ENCODE results near the gene FRY.

FRY gene

DNA sequence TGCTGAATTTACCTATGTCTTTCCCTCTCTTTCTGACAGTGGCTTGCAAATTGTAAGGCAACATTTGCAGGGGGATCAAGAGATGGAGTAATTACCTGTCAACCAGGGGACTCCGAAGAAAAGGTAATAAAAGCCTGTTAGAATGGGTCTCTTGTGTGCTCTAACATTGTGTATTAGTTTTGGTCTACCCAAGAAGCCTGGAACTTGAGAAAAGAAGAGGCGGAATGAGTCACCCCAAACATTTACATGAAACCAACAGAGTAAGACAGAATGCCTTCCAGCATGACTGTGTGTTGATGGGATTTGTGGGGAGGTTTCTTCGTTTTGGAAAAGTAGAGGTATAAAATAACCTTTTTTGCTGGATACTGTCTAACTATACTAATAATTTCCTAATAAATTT lies 246.9 kb downstream of the FRY start:
- Histone ChIP-seq H3K36me3 (ENCODE audit: insufficient read depth, low read length) (no peaks in the 10 kb centered on the region), H2AFZ (ENCODE audit: low read length) (no peak overlapping the region), H3K79me2 (ENCODE audit: insufficient read depth, low read length) (no peaks in the 10 kb centered on the region), H3K27me3 (ENCODE audit: insufficient read depth, low read length, poor library complexity, severe bottlenecking) (no peaks in the 10 kb centered on the region), H3K4me3 (ENCODE audit: low read length, poor library complexity, severe bottlenecking) (no peak overlapping the region), H3K9me3 (ENCODE audit: insufficient read depth, low read depth, low read length) (no peaks in the 10 kb centered on the region), H3K4me2 (ENCODE audit: low read depth, low read length, poor library complexity, severe bottlenecking) (no peak overlapping the region), H3F3A (ENCODE audit: low read depth) (no peaks in the 10 kb centered on the region), H3K9me2 (replicated peaks; ENCODE audit: low read depth, low read length) (no peaks in the 10 kb centered on the region), H4K20me1 (ENCODE audit: insufficient read depth, low read length, poor library complexity, severe bottlenecking) (no peaks in the 10 kb centered on the region), H3K4me1 (ENCODE audit: insufficient read depth, low read length, poor library complexity, severe bottlenecking) (no peaks in the 10 kb centered on the region), H3K9ac (ENCODE audit: low read depth, low read length, poor library complexity, severe bottlenecking) (no peak overlapping the region)
- no peak for TF ChIP-seq EZH2phosphoT487 (IDR thresholded peaks at IDR 0.05; ENCODE audit: borderline replicate concordance)
- TF ChIP-seq, protein P1, sequence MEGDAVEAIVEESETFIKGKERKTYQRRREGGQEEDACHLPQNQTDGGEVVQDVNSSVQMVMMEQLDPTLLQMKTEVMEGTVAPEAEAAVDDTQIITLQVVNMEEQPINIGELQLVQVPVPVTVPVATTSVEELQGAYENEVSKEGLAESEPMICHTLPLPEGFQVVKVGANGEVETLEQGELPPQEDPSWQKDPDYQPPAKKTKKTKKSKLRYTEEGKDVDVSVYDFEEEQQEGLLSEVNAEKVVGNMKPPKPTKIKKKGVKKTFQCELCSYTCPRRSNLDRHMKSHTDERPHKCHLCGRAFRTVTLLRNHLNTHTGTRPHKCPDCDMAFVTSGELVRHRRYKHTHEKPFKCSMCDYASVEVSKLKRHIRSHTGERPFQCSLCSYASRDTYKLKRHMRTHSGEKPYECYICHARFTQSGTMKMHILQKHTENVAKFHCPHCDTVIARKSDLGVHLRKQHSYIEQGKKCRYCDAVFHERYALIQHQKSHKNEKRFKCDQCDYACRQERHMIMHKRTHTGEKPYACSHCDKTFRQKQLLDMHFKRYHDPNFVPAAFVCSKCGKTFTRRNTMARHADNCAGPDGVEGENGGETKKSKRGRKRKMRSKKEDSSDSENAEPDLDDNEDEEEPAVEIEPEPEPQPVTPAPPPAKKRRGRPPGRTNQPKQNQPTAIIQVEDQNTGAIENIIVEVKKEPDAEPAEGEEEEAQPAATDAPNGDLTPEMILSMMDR (conservative IDR thresholded peaks at IDR 0.05; ENCODE audit: low read length), result no peak

DNA sequence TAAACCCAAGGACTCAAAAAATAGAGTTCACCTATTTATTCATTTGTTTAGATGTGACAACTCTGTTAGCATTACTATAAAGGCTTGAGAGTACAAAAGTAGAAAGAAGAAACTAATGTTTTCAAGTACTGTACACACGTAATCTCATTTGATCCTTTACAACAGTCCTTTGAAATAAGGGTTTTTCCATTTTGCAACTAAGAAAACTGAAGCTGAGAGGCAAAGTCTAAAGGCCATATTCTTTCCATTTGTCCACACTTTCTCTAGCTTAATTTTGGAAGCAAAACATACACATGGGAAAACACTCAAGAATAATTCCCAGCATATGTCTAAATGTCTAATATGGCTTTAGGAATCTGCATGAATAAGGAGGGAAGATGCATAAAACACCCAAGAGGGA lies 249.5 kb downstream of the FRY start:
- Histone ChIP-seq H3K9me2 (replicated peaks; ENCODE audit: low read depth, low read length) (no peaks in the 10 kb centered on the region), H3K79me2 (ENCODE audit: insufficient read depth, low read length) (no peaks in the 10 kb centered on the region)

DNA sequence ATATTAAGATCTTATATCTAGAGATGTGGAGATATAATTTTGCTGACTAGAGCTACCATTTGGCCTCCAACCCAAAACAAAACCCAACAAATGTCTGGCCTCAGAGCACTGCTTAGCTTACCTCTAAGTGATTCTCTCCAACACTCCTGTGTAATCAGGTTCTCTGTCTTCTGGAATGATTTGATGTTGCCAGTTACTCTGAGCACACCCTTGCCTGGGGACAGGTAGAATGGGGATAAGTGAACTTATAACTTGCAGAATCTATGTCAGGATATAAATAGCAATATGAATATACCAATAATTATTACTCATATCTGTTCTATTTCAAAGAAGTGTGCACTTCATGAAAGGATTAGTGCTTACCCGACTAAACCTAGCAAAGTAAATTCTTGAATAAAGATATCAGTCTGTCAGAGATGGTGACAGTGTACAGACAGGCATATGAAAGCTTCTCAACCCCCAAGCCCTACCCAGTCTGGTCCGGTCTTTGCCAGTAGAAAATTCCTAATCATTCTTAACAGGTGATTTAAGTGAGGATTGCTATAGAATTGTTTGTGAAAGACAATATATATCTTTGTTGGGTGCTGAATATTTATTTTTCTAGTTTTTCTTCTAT lies 250.6 kb downstream of the FRY start:
- no peaks in the 10 kb centered on the region for H4K20me1 ChIP-seq (ENCODE audit: insufficient read depth, low read length, poor library complexity, severe bottlenecking)
- no peak overlapping the region for H3K9ac ChIP-seq (ENCODE audit: low read depth, low read length, poor library complexity, severe bottlenecking)
- no peaks in the 10 kb centered on the region for H3K27me3 ChIP-seq (ENCODE audit: insufficient read depth, low read length, poor library complexity, severe bottlenecking)
- H3K79me2 ChIP-seq (ENCODE audit: insufficient read depth, low read length), result no peaks in the 10 kb centered on the region
- no peak overlapping the region for H3K4me2 ChIP-seq (ENCODE audit: low read depth, low read length, poor library complexity, severe bottlenecking)
- no peak overlapping the region for H3K4me3 ChIP-seq (ENCODE audit: low read length, poor library complexity, severe bottlenecking)
- TF ChIP-seq EZH2phosphoT487 (IDR thresholded peaks at IDR 0.05; ENCODE audit: borderline replicate concordance), result no peak
- TF ChIP-seq, protein P1 (conservative IDR thresholded peaks at IDR 0.05; ENCODE audit: low read length), result no peak
- H3K9me2 ChIP-seq (replicated peaks; ENCODE audit: low read depth, low read length), result no peaks in the 10 kb centered on the region
- H3F3A ChIP-seq (ENCODE audit: low read depth), result no peaks in the 10 kb centered on the region
- no peaks in the 10 kb centered on the region for H3K36me3 ChIP-seq (ENCODE audit: insufficient read depth, low read length)
- H3K9me3 ChIP-seq (ENCODE audit: insufficient read depth, low read depth, low read length), result no peaks in the 10 kb centered on the region
- no peak overlapping the region for H2AFZ ChIP-seq (ENCODE audit: low read length)
- H3K4me1 ChIP-seq (ENCODE audit: insufficient read depth, low read length, poor library complexity, severe bottlenecking), result no peaks in the 10 kb centered on the region

More for the DNA sequence above, 249.5 kb downstream of the FRY start:
- Histone ChIP-seq H3K27me3 (ENCODE audit: insufficient read depth, low read length, poor library complexity, severe bottlenecking) (no peaks in the 10 kb centered on the region), H3K4me2 (ENCODE audit: low read depth, low read length, poor library complexity, severe bottlenecking) (no peak overlapping the region), H3K4me3 (ENCODE audit: low read length, poor library complexity, severe bottlenecking) (no peak overlapping the region), H3K9ac (ENCODE audit: low read depth, low read length, poor library complexity, severe bottlenecking) (no peak overlapping the region), H2AFZ (ENCODE audit: low read length) (no peak overlapping the region), H3K36me3 (ENCODE audit: insufficient read depth, low read length) (no peaks in the 10 kb centered on the region), H3K9me3 (ENCODE audit: insufficient read depth, low read depth, low read length) (no peaks in the 10 kb centered on the region), H3K4me1 (ENCODE audit: insufficient read depth, low read length, poor library complexity, severe bottlenecking) (no peaks in the 10 kb centered on the region), H4K20me1 (ENCODE audit: insufficient read depth, low read length, poor library complexity, severe bottlenecking) (no peaks in the 10 kb centered on the region), H3F3A (ENCODE audit: low read depth) (no peaks in the 10 kb centered on the region)
- TF ChIP-seq, protein P1 (conservative IDR thresholded peaks at IDR 0.05; ENCODE audit: low read length), result no peak
- TF ChIP-seq EZH2phosphoT487 (IDR thresholded peaks at IDR 0.05; ENCODE audit: borderline replicate concordance), result no peak
